Esophagus muscularis mucosa (tissue), 4 donors: ENCODE results near the gene ASB2. TPM values are rescaled to one million over a fixed set of nuclear protein-coding genes. Genes with fewer than 3 reads are reported as not detected.

Experiments
- DNase-seq: peaks from one replicate; pipeline ENCODE4 v3.0.0-alpha.2; 2017; ENCODE audit errors: extremely low spot score
- H3K27ac ChIP-seq, 4 donors: fragments of 200-600 bp; sonication (generic); replicated peaks in 1 of 4; 1 replicate in 3 of 4; 2 replicates in 1 of 4; pipeline ENCODE4 v1.5.1; 2016 to 2019; ENCODE audit warnings: mild to moderate bottlenecking in 1 of 4
- H3K27me3 ChIP-seq, 4 donors: fragments of 200-600 bp; sonication (generic); one replicate each; pipeline versions ENCODE4 v1.5.1 to v1.6.0; 2016 to 2019
- H3K36me3 ChIP-seq, 4 donors: fragments of 200-600 bp; sonication (generic); one replicate each; pipeline ENCODE4 v1.5.1; 2016 to 2019
- H3K4me1 ChIP-seq, 4 donors: fragments of 200-600 bp; sonication (generic); one replicate each; pipeline ENCODE4 v1.5.1; 2016 to 2019
- H3K4me3 ChIP-seq, 4 donors: fragments of 200-600 bp; sonication (generic); 1 replicate in 2 of 4; 2 replicates in 2 of 4; pipeline ENCODE4 v1.5.1; 2016 to 2019; ENCODE audit warnings: mild to moderate bottlenecking in 4 of 4, moderate library complexity in 1 of 4
- H3K9me3 ChIP-seq, 4 donors: fragments of 200-600 bp; sonication (generic); 1 replicate in 3 of 4; 2 replicates in 1 of 4; pipeline ENCODE4 v1.5.1; 2016 to 2019
- EP300 ChIP-seq: sonication (generic); formaldehyde crosslinking; IDR thresholded peaks from one replicate; pipeline ENCODE4 v1.6.1; 2017; ENCODE audit warnings: antibody characterized with exemption
- POLR2A ChIP-seq: fragments of 450-650 bp; IDR thresholded peaks from one replicate; pipeline ENCODE4 v1.6.1; 2017; ENCODE audit warnings: antibody characterized with exemption, moderate library complexity, mild to moderate bottlenecking, low read depth
- POLR2AphosphoS5 ChIP-seq, 2 donors: sonication (generic); formaldehyde crosslinking; IDR thresholded peaks; one replicate each; pipeline ENCODE4 v1.6.1; 2017; ENCODE audit warnings: antibody characterized with exemption in 2 of 2
- WGBS: methylation state at CpG from one replicate; pipeline ENCODE4 v1.1.5; 2018; 5-methylcytosine and 5-hydroxymethylcytosine counted together
- intact Hi-C: fragments of 100-400 bp; cut with DNase I; formaldehyde crosslinking; loops from one replicate; pipeline ENCODE4 v1.15.1; 2023
- total RNA-seq, 4 donors: library from RNA; depleted of rRNA; stranded (reverse); fragments of >200 nt; gene quantifications; one replicate each; pipeline versions ENCODE4 v1.1.0 to v1.2.1, GENCODE V29; 2016
- TF ChIP-seq, protein P1 (sequence below), 3 experiments: fragments of 200-600 bp in 2 of 3; fragments of 450-650 bp in 1 of 3; sonication (generic) in 2 of 3; IDR thresholded peaks; one replicate each; pipeline ENCODE4 v1.5.1; 2017 to 2019; ENCODE audit warnings: antibody characterized with exemption in 3 of 3, mild to moderate bottlenecking in 2 of 3, moderate library complexity in 1 of 3

The ASB2 gene
- total RNA-seq, 4 donors from 2014 or later, result 53.5 to 164 (median 105) TPM

DNA sequence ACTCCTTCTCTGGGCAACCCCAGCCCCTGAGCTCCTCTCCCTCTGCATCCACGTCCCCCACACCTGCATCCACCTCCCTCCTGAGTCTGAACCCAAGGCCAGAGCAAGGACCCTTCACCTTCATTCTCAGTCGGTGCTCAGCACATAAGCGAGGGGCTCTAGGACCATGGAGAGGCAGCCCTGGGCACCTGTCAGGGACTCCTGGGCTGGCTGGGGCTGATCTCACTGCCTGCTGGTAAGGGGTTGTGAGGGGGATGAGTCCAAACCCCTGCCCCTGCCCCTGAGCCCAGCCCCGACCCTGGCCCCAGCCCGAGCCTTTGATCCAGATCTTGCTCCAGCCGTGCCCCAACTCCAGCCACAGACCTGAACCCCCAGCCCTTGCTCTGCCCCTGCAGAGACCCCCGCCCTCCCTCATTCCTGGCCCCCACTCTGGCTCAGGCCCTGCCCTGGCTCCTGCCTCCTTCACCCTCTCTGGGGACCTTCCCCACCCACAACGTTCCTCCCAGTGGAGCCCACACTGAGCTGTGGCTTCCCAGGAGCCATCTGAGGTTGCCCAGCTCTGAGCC, 19.8 kb upstream of the ASB2 start:
- intact Hi-C loops, result no loop called here
- 70% methylated on average over 7 of the region's 8 CpGs for WGBS
- Histone ChIP-seq H3K4me3 (no peak overlapping the region), H3K9me3 (no peaks in the 10 kb centered on the region), H3K27ac (peak overlapping the region; percentile 78 to 87 (median 82)), H3K27me3 (no peaks in the 10 kb centered on the region), H3K4me1 (peaks cover 27 to 42% (median 33%) of the 10 kb centered on the region in 4 donors), H3K36me3 (no peaks in the 10 kb centered on the region)
- no peak for DNase-seq
- TF ChIP-seq POLR2AphosphoS5 (IDR thresholded peaks at IDR 0.05), result no peak
- TF ChIP-seq EP300, result no peak
- TF ChIP-seq POLR2A, result no peak
- TF ChIP-seq, protein P1, sequence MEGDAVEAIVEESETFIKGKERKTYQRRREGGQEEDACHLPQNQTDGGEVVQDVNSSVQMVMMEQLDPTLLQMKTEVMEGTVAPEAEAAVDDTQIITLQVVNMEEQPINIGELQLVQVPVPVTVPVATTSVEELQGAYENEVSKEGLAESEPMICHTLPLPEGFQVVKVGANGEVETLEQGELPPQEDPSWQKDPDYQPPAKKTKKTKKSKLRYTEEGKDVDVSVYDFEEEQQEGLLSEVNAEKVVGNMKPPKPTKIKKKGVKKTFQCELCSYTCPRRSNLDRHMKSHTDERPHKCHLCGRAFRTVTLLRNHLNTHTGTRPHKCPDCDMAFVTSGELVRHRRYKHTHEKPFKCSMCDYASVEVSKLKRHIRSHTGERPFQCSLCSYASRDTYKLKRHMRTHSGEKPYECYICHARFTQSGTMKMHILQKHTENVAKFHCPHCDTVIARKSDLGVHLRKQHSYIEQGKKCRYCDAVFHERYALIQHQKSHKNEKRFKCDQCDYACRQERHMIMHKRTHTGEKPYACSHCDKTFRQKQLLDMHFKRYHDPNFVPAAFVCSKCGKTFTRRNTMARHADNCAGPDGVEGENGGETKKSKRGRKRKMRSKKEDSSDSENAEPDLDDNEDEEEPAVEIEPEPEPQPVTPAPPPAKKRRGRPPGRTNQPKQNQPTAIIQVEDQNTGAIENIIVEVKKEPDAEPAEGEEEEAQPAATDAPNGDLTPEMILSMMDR (IDR thresholded peaks at IDR 0.05), result no peak

DNA sequence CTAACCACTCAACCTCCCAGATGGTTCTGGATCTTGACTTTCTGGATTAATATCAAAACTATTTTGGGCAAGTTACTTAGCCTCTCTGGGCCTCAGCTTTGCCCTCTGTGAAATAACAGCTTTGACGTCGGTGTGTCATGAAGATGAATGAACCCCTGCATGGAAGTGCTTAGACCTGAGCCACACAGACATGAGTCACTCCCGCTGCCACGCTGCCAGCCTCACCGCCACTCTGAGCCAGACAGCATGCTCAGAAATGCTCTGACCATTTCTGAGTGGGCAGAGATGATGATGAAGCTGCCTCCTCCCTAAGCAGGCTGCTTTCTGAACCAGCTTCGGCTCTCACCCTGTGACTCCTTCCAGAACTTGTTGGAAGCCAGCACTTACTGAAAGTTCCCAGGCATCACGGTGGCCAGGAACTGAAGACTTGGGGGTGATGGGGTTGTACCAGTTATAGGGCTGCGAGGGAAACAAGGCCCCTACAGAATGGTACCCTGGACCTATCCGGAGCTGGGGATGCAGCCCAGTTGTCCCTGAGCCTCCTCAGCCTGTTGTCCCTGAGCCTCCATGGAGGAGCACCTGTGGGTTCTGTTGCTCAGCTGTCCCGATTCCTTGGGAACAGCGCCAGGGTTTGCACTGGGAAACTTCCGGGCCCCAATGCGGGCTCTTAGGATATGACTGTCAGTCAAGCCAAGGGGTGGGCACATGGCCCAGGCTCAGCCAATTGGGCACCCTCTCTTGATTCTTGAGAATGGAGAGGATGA, 18.7 kb upstream of the ASB2 start:
- no peak for DNase-seq
- intact Hi-C loops, result no loop called here
- Histone ChIP-seq H3K27ac (peak overlapping the region; percentile 78 to 87 (median 82)), H3K4me1 (peaks cover 27 to 38% (median 29%) of the 10 kb centered on the region in 4 donors), H3K4me3 (peak overlapping the region in 1 of 4 donors; percentile 24), H3K9me3 (no peaks in the 10 kb centered on the region), H3K27me3 (no peaks in the 10 kb centered on the region), H3K36me3 (no peaks in the 10 kb centered on the region)
- 30% methylated on average over 11 of the region's 13 CpGs for WGBS
- TF ChIP-seq POLR2AphosphoS5 (IDR thresholded peaks at IDR 0.05) (peak; percentile 80 to 87), POLR2A (no peak), EP300 (peak; percentile 69)
- TF ChIP-seq, protein P1 (IDR thresholded peaks at IDR 0.05), result no peak

DNA sequence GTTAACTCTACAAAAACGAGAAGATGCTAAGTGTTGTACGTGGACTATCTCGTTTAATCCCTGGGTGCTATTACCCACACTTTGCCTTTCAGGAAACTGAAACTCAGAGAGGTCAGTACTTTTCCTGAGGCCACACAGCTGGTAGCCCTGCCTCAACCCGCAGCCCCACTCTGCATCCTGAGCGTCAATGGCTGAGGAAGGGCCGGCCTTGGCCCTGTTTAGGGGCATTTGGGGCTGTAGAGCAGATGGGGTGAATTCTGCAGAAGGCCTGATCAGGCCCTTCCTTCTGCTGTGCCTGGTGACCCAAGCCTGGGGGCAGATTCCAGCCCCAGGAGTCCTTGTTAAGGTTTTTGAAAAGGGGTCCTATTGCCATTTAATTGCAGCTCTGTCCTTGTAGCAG, 17.0 kb upstream of the ASB2 start:
- WGBS, result 85% methylated on average over 5 of the region's 6 CpGs
- no peak for TF ChIP-seq POLR2AphosphoS5 (IDR thresholded peaks at IDR 0.05)
- H3K4me1 ChIP-seq, result peaks cover 27 to 38% (median 29%) of the 10 kb centered on the region in 4 donors
- H3K4me3 ChIP-seq, result no peak overlapping the region
- no peak for DNase-seq
- H3K9me3 ChIP-seq, result no peaks in the 10 kb centered on the region
- no peaks in the 10 kb centered on the region for H3K36me3 ChIP-seq
- H3K27ac ChIP-seq, result peak overlapping the region; percentile 78 to 87 (median 82)
- intact Hi-C loops, result no loop called here
- no peaks in the 10 kb centered on the region for H3K27me3 ChIP-seq

DNA sequence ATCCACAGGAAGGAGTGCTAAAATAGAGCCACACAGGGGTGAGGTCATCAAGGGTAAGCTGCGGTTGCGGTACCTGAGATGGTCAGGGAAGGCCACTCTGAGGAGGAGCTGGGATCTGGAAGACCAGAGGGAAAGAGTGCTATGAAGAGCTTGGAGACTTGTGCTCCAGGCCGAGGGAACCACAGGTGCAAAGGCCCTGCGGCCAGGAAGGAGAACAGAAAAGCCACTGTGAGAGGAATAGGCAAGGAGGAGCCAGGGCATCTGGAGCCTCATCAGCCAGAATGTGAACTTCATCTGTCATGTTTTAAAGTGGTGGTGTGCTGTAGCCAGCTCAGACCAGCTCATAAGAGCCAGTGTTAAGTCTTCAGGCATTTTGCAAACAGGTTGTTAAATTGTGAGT, 15.3 kb upstream of the ASB2 start:
- Histone ChIP-seq H3K36me3 (no peaks in the 10 kb centered on the region), H3K27me3 (no peaks in the 10 kb centered on the region), H3K9me3 (no peaks in the 10 kb centered on the region), H3K27ac (no peak overlapping the region), H3K4me3 (no peak overlapping the region), H3K4me1 (peaks cover 25 to 43% (median 39%) of the 10 kb centered on the region in 4 donors)
- DNase-seq, result no peak
- TF ChIP-seq EP300 (no peak), POLR2AphosphoS5 (IDR thresholded peaks at IDR 0.05) (no peak), POLR2A (no peak)
- TF ChIP-seq, protein P1 (IDR thresholded peaks at IDR 0.05), result no peak
- 86% methylated on average over 4 of the region's 4 CpGs for WGBS
- intact Hi-C loops, result no loop called here

DNA sequence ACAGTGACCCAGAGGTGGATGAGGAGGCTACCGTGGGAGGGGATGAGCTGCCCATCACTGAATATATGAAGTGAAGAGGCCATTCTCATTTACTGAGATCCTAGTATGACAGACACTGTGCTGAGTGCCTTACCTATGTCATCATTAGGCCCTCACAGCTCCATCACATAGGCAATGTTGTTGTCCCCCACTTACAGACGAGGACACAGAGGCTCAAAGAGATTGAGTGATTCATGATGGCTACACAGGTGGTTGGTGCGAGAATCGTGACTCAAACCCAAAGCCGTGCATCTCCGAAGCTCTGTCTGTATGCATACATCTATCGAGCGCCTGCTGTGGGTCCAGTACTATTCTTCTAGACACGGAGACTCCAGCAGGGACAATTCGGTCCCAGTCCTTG, 14.8 kb upstream of the ASB2 start:
- no peak for DNase-seq
- no peaks in the 10 kb centered on the region for H3K9me3 ChIP-seq
- intact Hi-C loops, result no loop called here

More for the DNA sequence above, 14.8 kb upstream of the ASB2 start:
- 91% methylated on average over 10 of the region's 10 CpGs for WGBS
- TF ChIP-seq EP300, result no peak
- Histone ChIP-seq H3K4me1 (peaks cover 21 to 41% (median 36%) of the 10 kb centered on the region in 4 donors), H3K4me3 (no peak overlapping the region), H3K27me3 (no peaks in the 10 kb centered on the region), H3K27ac (no peak overlapping the region), H3K36me3 (no peaks in the 10 kb centered on the region)
